Endothelial cell of umbilical vein (primary cell): ENCODE results near the gene SDCCAG8. TPM values are rescaled to one million over a fixed set of nuclear protein-coding genes. Genes with fewer than 3 reads are reported as not detected.

Source experiments
- BruUV-seq: library from RNA; stranded (reverse); fragments of 400-500 nt; replicated peaks from 2 replicates; lab custom pipeline; 2021; lab: Mats Ljungman, UMichigan
- CTCF ChIA-PET: fragments of 300-600, 350-600 bp; sonication (Branson Sonifier 250); formaldehyde crosslinking; loops from one replicate; lab custom pipeline; 2021; ENCODE audit warnings: antibody characterized with exemption, inconsistent platforms; lab: Charles Lee
- POLR2A ChIA-PET: fragments of 300-600, 350-600 bp; sonication (Branson Sonifier 250); formaldehyde crosslinking; loops from one replicate; lab custom pipeline; 2021; ENCODE audit warnings: antibody characterized with exemption, inconsistent platforms; lab: Charles Lee
- DNase-seq: peaks from one replicate; pipeline ENCODE4 v3.0.0-alpha.2; 2011; ENCODE audit warnings: low read depth, low spot score
- FAIRE-seq: peaks from 2 replicates; lab custom pipeline; 2011; peaks lifted over from hg19 to GRCh38; lab: Jason Lieb, UNC
- H2AFZ ChIP-seq: 2 replicates; pipeline ENCODE4 v1.6.0; 2012; ENCODE audit warnings: low read depth, low read length, control low read depth, inconsistent platforms
- H3K27ac ChIP-seq: 2 replicates; pipeline ENCODE4 v1.5.1; 2011; ENCODE audit warnings: low read depth, mild to moderate bottlenecking, control low read depth, low read length, moderate library complexity; ENCODE audit not compliant: insufficient read depth
- H3K27me3 ChIP-seq, 2 experiments: 2 replicates each; pipeline versions ENCODE4 v1.6.0 to v1.6.1; 2011; ENCODE audit warnings: low read length in 2 of 2, mixed read lengths in 1 of 2; ENCODE audit not compliant: control insufficient read depth in 2 of 2, insufficient read depth in 2 of 2
- H3K36me3 ChIP-seq, 2 experiments: 2 replicates in 1 of 2; 3 replicates in 1 of 2; pipeline ENCODE4 v1.5.1; 2011; ENCODE audit warnings: low read length in 2 of 2, mild to moderate bottlenecking in 1 of 2, moderate library complexity in 1 of 2; ENCODE audit not compliant: control insufficient read depth in 2 of 2, insufficient read depth in 2 of 2; ENCODE audit errors: extremely low read depth in 1 of 2
- H3K4me1 ChIP-seq: 3 replicates; pipeline ENCODE4 v1.5.1; 2011; ENCODE audit warnings: mild to moderate bottlenecking, low read length; ENCODE audit not compliant: control insufficient read depth, insufficient read depth; ENCODE audit errors: extremely low read depth
- H3K4me2 ChIP-seq: 2 replicates; pipeline ENCODE4 v1.6.1; 2011; ENCODE audit warnings: low read length, control low read depth, mixed read lengths; ENCODE audit not compliant: insufficient read depth
- H3K4me3 ChIP-seq, 3 experiments: fragments of 200-600 bp in 1 of 3; sonication (generic), shearing (Covaris generic) in 1 of 3; replicated peaks in 1 of 3; 2 replicates each; pipeline ENCODE4 v1.5.1; 2011 to 2016; ENCODE audit warnings: control low read depth in 3 of 3, low read length in 3 of 3, mild to moderate bottlenecking in 2 of 3, inconsistent platforms in 1 of 3, low read depth in 1 of 3, moderate library complexity in 1 of 3; ENCODE audit not compliant: insufficient read depth in 1 of 3
- H3K79me2 ChIP-seq: 2 replicates; pipeline ENCODE4 v1.6.0; 2012; ENCODE audit warnings: low read length, inconsistent platforms; ENCODE audit not compliant: control insufficient read depth, insufficient read depth
- H3K9ac ChIP-seq: replicated peaks from 2 replicates; pipeline ENCODE3; 2011; ENCODE audit warnings: low read length, control low read depth; ENCODE audit not compliant: insufficient read depth; ENCODE audit errors: extremely low read depth
- H3K9me1 ChIP-seq: replicated peaks from 3 replicates; pipeline ENCODE4 v1.6.0; 2011; ENCODE audit warnings: mild to moderate bottlenecking, low read length; ENCODE audit not compliant: control insufficient read depth, insufficient read depth; ENCODE audit errors: extremely low read depth
- H3K9me3 ChIP-seq: replicated peaks from 2 replicates; pipeline ENCODE4 v1.5.1; 2012; ENCODE audit warnings: low read length, inconsistent platforms; ENCODE audit not compliant: control insufficient read depth, insufficient read depth
- H4K20me1 ChIP-seq: replicated peaks from 2 replicates; pipeline ENCODE3; 2011; ENCODE audit warnings: mild to moderate bottlenecking, low read length; ENCODE audit not compliant: control insufficient read depth, insufficient read depth; ENCODE audit errors: extremely low read depth
- EZH2 ChIP-seq: IDR thresholded peaks from 2 replicates; pipeline ENCODE4 v1.6.1; 2012; ENCODE audit warnings: borderline replicate concordance, low read depth, mild to moderate bottlenecking, moderate library complexity, low read length, inconsistent platforms; ENCODE audit not compliant: severe bottlenecking
- FOS ChIP-seq: IDR thresholded peaks from 2 replicates; pipeline ENCODE4 v1.6.1; 2011; ENCODE audit warnings: mild to moderate bottlenecking, low read length, moderate library complexity, borderline replicate concordance; ENCODE audit not compliant: insufficient read depth
- GATA2 ChIP-seq: IDR thresholded peaks from 2 replicates; pipeline ENCODE4 v1.7.0; 2011; ENCODE audit warnings: low read depth, mild to moderate bottlenecking, moderate library complexity, mixed read lengths, low read length; ENCODE audit not compliant: insufficient read length, insufficient read depth
- JUN ChIP-seq: IDR thresholded peaks from 2 replicates; pipeline ENCODE4 v1.6.1; 2011; ENCODE audit warnings: borderline replicate concordance, low read depth; ENCODE audit not compliant: insufficient read length, insufficient read depth
- MYC ChIP-seq: IDR thresholded peaks from one replicate; pipeline ENCODE4 v1.6.1; 2011; ENCODE audit warnings: mild to moderate bottlenecking, low read depth, low read length
- POLR2A ChIP-seq: IDR thresholded peaks from 2 replicates; pipeline ENCODE4 v1.6.1; 2012; ENCODE audit warnings: low read depth, mild to moderate bottlenecking, control low read depth, low read length
- POLR2AphosphoS5 ChIP-seq: IDR thresholded peaks from 2 replicates; pipeline ENCODE4 v1.6.1; 2012; ENCODE audit warnings: low read depth, mild to moderate bottlenecking, control low read depth, low read length, moderate library complexity; ENCODE audit not compliant: insufficient read depth
- dilution Hi-C: fragments of 300-500 bp; cut with MboI; formaldehyde crosslinking; loops from one replicate; pipeline ENCODE4 v1.15.0; 2019; ENCODE audit warnings: low sequenced_read_pairs; ENCODE audit not compliant: extremely low pct_ligation_motif_present
- intact Hi-C: fragments of 100-400 bp; cut with micrococcal nuclease; formaldehyde crosslinking; loops from one replicate; pipeline ENCODE4 v1.10.0; 2022
- polyA plus RNA-seq, 4 experiments: library from polyadenylated mRNA; depleted of rRNA in 3 of 4; stranded (reverse) in 3 of 4; unstranded in 1 of 4; fragments of >200 nt; gene quantifications; 2 replicates each; pipeline versions ENCODE4 v1.2.1 to v1.2.3, GENCODE V29; 2011 to 2012; ENCODE audit warnings: missing spikeins in 1 of 4
- total RNA-seq: library from RNA; stranded (reverse); gene quantifications from 2 replicates; pipeline ENCODE4 v1.2.3, GENCODE V29; 2021
- TF ChIP-seq, protein P1 (sequence below), 2 donors: IDR thresholded peaks; 1 replicate in 1 of 2; 2 replicates in 1 of 2; pipeline ENCODE4 v1.5.1; 2011; ENCODE audit warnings: low read length in 2 of 2, mild to moderate bottlenecking in 2 of 2, moderate library complexity in 2 of 2, control low read depth in 1 of 2, inconsistent platforms in 1 of 2, low read depth in 1 of 2; ENCODE audit not compliant: insufficient read depth in 1 of 2; ENCODE audit errors: extremely low read depth in 1 of 2
- TF ChIP-seq, protein P2 (sequence below): IDR thresholded peaks from 2 replicates; pipeline ENCODE4 v1.6.1; 2011; ENCODE audit not compliant: insufficient read depth, insufficient read length

Gene SDCCAG8
- total and polyA plus RNA-seq, 2 donors (not counting 3 experiments of a cell fraction or from before 2014, with no cell fraction given), result 14.6 to 25.7 TPM

DNA sequence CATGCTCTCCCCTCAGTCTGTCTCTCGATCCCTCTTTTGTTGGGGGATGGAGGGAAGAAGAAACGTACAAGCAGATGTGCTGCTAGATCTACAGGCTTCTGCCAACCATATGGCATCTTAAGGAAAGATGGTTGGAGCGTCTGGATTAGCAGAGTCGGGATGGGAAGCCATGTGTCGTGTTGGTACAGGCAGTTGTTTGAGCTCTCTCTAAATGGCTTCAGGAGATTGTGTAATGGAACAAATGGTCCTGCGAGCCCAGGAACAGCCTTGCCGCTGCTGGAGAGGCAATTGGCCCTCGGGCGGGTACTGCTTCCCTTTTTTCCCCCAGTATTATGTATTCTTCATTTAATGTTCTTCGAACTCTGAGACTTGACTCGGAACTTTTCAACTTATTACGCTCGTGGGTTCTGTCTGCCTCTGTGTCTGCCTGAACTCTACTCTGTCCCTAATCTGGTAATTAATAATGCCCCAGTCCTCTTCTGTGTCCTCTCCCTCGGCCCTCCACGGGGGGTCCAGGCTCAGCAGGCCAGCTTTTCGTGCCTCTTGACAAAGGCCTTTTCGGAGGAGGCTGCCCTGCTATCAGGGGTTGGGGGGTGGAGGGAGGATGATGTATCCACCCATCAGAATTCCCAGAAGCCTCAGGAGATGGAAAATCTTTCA lies 215.3 kb downstream of the SDCCAG8 start:
- Histone ChIP-seq H3K4me1 (peaks cover 18% of the 10 kb centered on the region), H2AFZ (no peak overlapping the region), H3K9ac (no peak overlapping the region), H4K20me1 (no peaks in the 10 kb centered on the region), H3K4me2 (no peak overlapping the region), H3K4me3 (no peak overlapping the region), H3K9me3 (no peaks in the 10 kb centered on the region), H3K79me2 (no peaks in the 10 kb centered on the region), H3K27me3 (no peaks in the 10 kb centered on the region), H3K36me3 (no peaks in the 10 kb centered on the region), H3K9me1 (no peaks in the 10 kb centered on the region), H3K27ac (no peak overlapping the region)
- DNase-seq, result no peak
- dilution Hi-C loops, result no loop called here
- intact Hi-C loops, result no loop called here
- CTCF ChIA-PET, result interaction anchor here (1.3 kb wide), 1 partner anchor 127 kb away, joined by 3 read pairs; no protein-coding TSS in a partner anchor
- POLR2A ChIA-PET, result no interaction called here
- TF ChIP-seq POLR2A (no peak), JUN (no peak), FOS (no peak), GATA2 (no peak), POLR2AphosphoS5 (no peak), EZH2 (no peak), MYC (no peak)
- TF ChIP-seq, protein P1, sequence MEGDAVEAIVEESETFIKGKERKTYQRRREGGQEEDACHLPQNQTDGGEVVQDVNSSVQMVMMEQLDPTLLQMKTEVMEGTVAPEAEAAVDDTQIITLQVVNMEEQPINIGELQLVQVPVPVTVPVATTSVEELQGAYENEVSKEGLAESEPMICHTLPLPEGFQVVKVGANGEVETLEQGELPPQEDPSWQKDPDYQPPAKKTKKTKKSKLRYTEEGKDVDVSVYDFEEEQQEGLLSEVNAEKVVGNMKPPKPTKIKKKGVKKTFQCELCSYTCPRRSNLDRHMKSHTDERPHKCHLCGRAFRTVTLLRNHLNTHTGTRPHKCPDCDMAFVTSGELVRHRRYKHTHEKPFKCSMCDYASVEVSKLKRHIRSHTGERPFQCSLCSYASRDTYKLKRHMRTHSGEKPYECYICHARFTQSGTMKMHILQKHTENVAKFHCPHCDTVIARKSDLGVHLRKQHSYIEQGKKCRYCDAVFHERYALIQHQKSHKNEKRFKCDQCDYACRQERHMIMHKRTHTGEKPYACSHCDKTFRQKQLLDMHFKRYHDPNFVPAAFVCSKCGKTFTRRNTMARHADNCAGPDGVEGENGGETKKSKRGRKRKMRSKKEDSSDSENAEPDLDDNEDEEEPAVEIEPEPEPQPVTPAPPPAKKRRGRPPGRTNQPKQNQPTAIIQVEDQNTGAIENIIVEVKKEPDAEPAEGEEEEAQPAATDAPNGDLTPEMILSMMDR (IDR thresholded peaks at IDR 0.05; ENCODE audit: extremely low read depth in 1 of 2, insufficient read depth in 1 of 2, low read depth in 1 of 2, low read length in 2 of 2), result no peak
- TF ChIP-seq, protein P2, sequence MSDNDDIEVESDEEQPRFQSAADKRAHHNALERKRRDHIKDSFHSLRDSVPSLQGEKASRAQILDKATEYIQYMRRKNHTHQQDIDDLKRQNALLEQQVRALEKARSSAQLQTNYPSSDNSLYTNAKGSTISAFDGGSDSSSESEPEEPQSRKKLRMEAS, result no peak
- no TSS peak for BruUV-seq
- no peak for FAIRE-seq
